Muscle layer of colon (tissue), 2 donors: ENCODE measurements around the gene PACSIN3.

Experiments used
- H3K27ac ChIP-seq: one replicate; pipeline ENCODE4 v1.7.0; 2013; ENCODE audit warnings: low read depth, mild to moderate bottlenecking, low read length, moderate library complexity
- H3K27me3 ChIP-seq, 2 donors: one replicate each; pipeline ENCODE4 v1.7.0; 2013; ENCODE audit warnings: low read length in 2 of 2, mild to moderate bottlenecking in 2 of 2; ENCODE audit not compliant: insufficient read depth in 2 of 2, control insufficient read depth in 1 of 2
- H3K36me3 ChIP-seq: one replicate; pipeline ENCODE4 v1.7.0; 2013; ENCODE audit warnings: mild to moderate bottlenecking, low read length; ENCODE audit not compliant: insufficient read depth
- H3K4me1 ChIP-seq: one replicate; pipeline ENCODE4 v1.7.0; 2013; ENCODE audit warnings: mild to moderate bottlenecking, low read length; ENCODE audit not compliant: insufficient read depth
- H3K4me3 ChIP-seq, 2 donors: one replicate each; pipeline ENCODE4 v1.7.0; 2013; ENCODE audit warnings: low read length in 2 of 2, low read depth in 1 of 2, mild to moderate bottlenecking in 1 of 2, moderate library complexity in 1 of 2
- H3K9ac ChIP-seq: one replicate; pipeline ENCODE4 v1.7.0; 2013; ENCODE audit warnings: low read length
- H3K9me3 ChIP-seq: one replicate; pipeline ENCODE4 v1.7.0; 2013; ENCODE audit warnings: mild to moderate bottlenecking, low read length
- donor health status: abdominal sarcoma.
- donor health status: Adenocarcinoma of cecum.

PACSIN3 gene

GRCh38 chr11:47186076-47186699, at the start of gene PACSIN3:
PACSIN3 (minus strand) TSS chr11:47186434; CDS start chr11:47182727, 3,707 bp downstream.
- peak within 1 kb of the TSS; percentile 74 to 79 for H3K4me3 ChIP-seq
- peak within 1 kb of the TSS; percentile 93 for H3K27ac ChIP-seq
- H3K27me3 ChIP-seq: no peaks in the 10 kb centered on the region
- no peaks in the 10 kb centered on the region for H3K36me3 ChIP-seq
- H3K9ac ChIP-seq: peak within 1 kb of the TSS; percentile 86
- H3K9me3 ChIP-seq: no peaks in the 10 kb centered on the region
- peaks cover 40% of the 10 kb centered on the region for H3K4me1 ChIP-seq

- Histone ChIP-seq H3K4me1 (peaks cover 4% of the 10 kb centered on the region), H3K9ac (no peak overlapping the region), H3K27me3 (no peaks in the 10 kb centered on the region), H3K4me3 (peak overlapping the region in 1 of 2 donors; percentile 11), H3K36me3 (peaks cover 40% of the 10 kb centered on the region), H3K27ac (no peak overlapping the region), H3K9me3 (no peaks in the 10 kb centered on the region)
These were observed 48.9 kb upstream of the PACSIN3 start for GRCh38 chr11:47235163-47235562.

- H3K27me3 ChIP-seq: no peaks in the 10 kb centered on the region
- peaks cover 35% of the 10 kb centered on the region for H3K36me3 ChIP-seq
- H3K4me1 ChIP-seq: peaks cover 4% of the 10 kb centered on the region
- H3K27ac ChIP-seq: no peak overlapping the region
- H3K9me3 ChIP-seq: no peaks in the 10 kb centered on the region
- H3K4me3 ChIP-seq: peak overlapping the region in 1 of 2 donors; percentile 11
- no peak overlapping the region for H3K9ac ChIP-seq
These were observed 48.5 kb upstream of the PACSIN3 start for GRCh38 chr11:47234669-47235100.

- Histone ChIP-seq H3K4me3 (peak overlapping the region in 1 of 2 donors; percentile 11), H3K4me1 (peaks cover 4% of the 10 kb centered on the region), H3K27ac (no peak overlapping the region), H3K27me3 (no peaks in the 10 kb centered on the region), H3K9ac (no peak overlapping the region), H3K9me3 (no peaks in the 10 kb centered on the region), H3K36me3 (peaks cover 29% of the 10 kb centered on the region)
These were observed 47.9 kb upstream of the PACSIN3 start for GRCh38 chr11:47233989-47234668.

GRCh38 chr11:47233051-47233450, 46.8 kb upstream of the PACSIN3 start:
- no peak overlapping the region for H3K9ac ChIP-seq
- peaks cover 28% of the 10 kb centered on the region for H3K36me3 ChIP-seq
- no peaks in the 10 kb centered on the region for H3K9me3 ChIP-seq
- no peak overlapping the region for H3K27ac ChIP-seq
- H3K4me3 ChIP-seq: no peak overlapping the region
- peaks cover 4% of the 10 kb centered on the region for H3K4me1 ChIP-seq
- H3K27me3 ChIP-seq: no peaks in the 10 kb centered on the region

GRCh38 chr11:47229161-47229560, 42.9 kb upstream of the PACSIN3 start:
- Histone ChIP-seq H3K27ac (no peak overlapping the region), H3K36me3 (peaks cover 27% of the 10 kb centered on the region), H3K9me3 (no peaks in the 10 kb centered on the region)

GRCh38 chr11:47225552-47226400, 39.5 kb upstream of the PACSIN3 start:
- Histone ChIP-seq H3K4me1 (no peaks in the 10 kb centered on the region), H3K9me3 (no peaks in the 10 kb centered on the region), H3K27me3 (no peaks in the 10 kb centered on the region), H3K9ac (no peak overlapping the region), H3K4me3 (no peak overlapping the region), H3K27ac (no peak overlapping the region), H3K36me3 (peaks cover 19% of the 10 kb centered on the region)

More at GRCh38 chr11:47229161-47229560, 42.9 kb upstream of the PACSIN3 start:
- H3K4me3 ChIP-seq: no peak overlapping the region
- no peaks in the 10 kb centered on the region for H3K4me1 ChIP-seq
- no peaks in the 10 kb centered on the region for H3K27me3 ChIP-seq
- H3K9ac ChIP-seq: no peak overlapping the region

- Histone ChIP-seq H3K9ac (no peak overlapping the region), H3K36me3 (peaks cover 30% of the 10 kb centered on the region), H3K4me1 (peaks cover 7% of the 10 kb centered on the region), H3K27ac (no peak overlapping the region), H3K27me3 (no peaks in the 10 kb centered on the region), H3K4me3 (no peak overlapping the region), H3K9me3 (no peaks in the 10 kb centered on the region)
These were observed 36.5 kb upstream of the PACSIN3 start for GRCh38 chr11:47222696-47223095.

- H3K27me3 ChIP-seq: no peaks in the 10 kb centered on the region
- no peak overlapping the region for H3K9ac ChIP-seq
- H3K4me1 ChIP-seq: peaks cover 18% of the 10 kb centered on the region
- peaks cover 20% of the 10 kb centered on the region for H3K36me3 ChIP-seq
- H3K27ac ChIP-seq: no peak overlapping the region
- no peak overlapping the region for H3K4me3 ChIP-seq
- H3K9me3 ChIP-seq: no peaks in the 10 kb centered on the region
These were observed 34.2 kb upstream of the PACSIN3 start for GRCh38 chr11:47220401-47220821.

- H3K9ac ChIP-seq: peak overlapping the region; percentile 65
- peaks cover 18% of the 10 kb centered on the region for H3K4me1 ChIP-seq
- peak overlapping the region; percentile 100 for H3K27ac ChIP-seq
These were observed 30.0 kb upstream of the PACSIN3 start for GRCh38 chr11:47216121-47216798.

More at GRCh38 chr11:47216121-47216798, 30.0 kb upstream of the PACSIN3 start:
- H3K36me3 ChIP-seq: peaks cover 20% of the 10 kb centered on the region
- no peaks in the 10 kb centered on the region for H3K27me3 ChIP-seq
- peak overlapping the region; percentile 78 to 80 for H3K4me3 ChIP-seq
- H3K9me3 ChIP-seq: no peaks in the 10 kb centered on the region
